ENCODE measurements around the gene TMX2. TPM values are rescaled to one million over a fixed set of nuclear protein-coding genes. Genes with fewer than 3 reads are reported as not detected.
A peak's percentile ranks its signal among the peaks of the same experiment; 100 is the strongest.

TMX2 gene
- total RNA-seq, 2 donors from 2014 or later: 92.1 to 145 TPM

DNA sequence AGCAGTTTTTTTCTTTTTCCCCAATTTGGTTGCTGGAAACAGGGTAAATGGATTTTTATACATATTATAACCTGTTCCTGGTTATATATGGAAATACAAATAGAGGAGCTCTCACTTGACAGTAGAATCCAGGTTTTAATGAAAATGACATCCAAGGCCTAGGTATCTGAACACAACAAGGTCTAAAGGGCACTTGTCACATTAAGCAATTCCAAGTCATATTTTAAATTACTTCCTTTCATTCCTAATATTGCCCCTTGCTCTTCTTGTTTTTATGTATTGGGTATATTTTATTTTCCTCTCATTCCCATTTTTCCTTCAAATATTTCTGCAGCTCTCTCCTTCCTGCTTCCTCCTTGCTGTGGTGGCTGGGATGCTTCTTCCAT, 76.3 kb downstream of the TMX2 start:
- Histone ChIP-seq H3K9me3 (no peaks in the 10 kb centered on the region), H3K4me3 (no peak overlapping the region), H3K9ac (ENCODE audit: low read depth in 2 of 2, low read length in 2 of 2) (no peak overlapping the region), H3K4me1 (peaks cover 48% of the 10 kb centered on the region), H3K36me3 (no peaks in the 10 kb centered on the region), H3K27ac (peak overlapping the region; percentile 52), H3K27me3 (no peaks in the 10 kb centered on the region)
- DNase-seq: no peak
- intact Hi-C loops (cut with DNase I): no loop called here
- TF ChIP-seq, protein P1, sequence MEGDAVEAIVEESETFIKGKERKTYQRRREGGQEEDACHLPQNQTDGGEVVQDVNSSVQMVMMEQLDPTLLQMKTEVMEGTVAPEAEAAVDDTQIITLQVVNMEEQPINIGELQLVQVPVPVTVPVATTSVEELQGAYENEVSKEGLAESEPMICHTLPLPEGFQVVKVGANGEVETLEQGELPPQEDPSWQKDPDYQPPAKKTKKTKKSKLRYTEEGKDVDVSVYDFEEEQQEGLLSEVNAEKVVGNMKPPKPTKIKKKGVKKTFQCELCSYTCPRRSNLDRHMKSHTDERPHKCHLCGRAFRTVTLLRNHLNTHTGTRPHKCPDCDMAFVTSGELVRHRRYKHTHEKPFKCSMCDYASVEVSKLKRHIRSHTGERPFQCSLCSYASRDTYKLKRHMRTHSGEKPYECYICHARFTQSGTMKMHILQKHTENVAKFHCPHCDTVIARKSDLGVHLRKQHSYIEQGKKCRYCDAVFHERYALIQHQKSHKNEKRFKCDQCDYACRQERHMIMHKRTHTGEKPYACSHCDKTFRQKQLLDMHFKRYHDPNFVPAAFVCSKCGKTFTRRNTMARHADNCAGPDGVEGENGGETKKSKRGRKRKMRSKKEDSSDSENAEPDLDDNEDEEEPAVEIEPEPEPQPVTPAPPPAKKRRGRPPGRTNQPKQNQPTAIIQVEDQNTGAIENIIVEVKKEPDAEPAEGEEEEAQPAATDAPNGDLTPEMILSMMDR (IDR thresholded peaks at IDR 0.05): no peak

Other genes with a start within 250 kb of the TMX2 start
- gene SLC43A1, start 196.9 kb upstream of the TMX2 start, total RNA-seq: 10 to 100 TPM in 1 of 2 donors, 1 to 10 TPM in 1; 8.7 to 19.0 TPM
- gene TIMM10, start 181.8 kb upstream of the TMX2 start, total RNA-seq: 10 to 100 TPM; 54.8 to 67.1 TPM
- gene SMTNL1, start 175.0 kb upstream of the TMX2 start, total RNA-seq: not detected
- gene UBE2L6, start 144.9 kb upstream of the TMX2 start, total RNA-seq: 10 to 100 TPM; 28.3 to 35.3 TPM
- 10 to 100 TPM; 18.7 to 57.5 TPM for gene SERPING1, start 114.9 kb upstream of the TMX2 start, total RNA-seq
- under 1 TPM; 0.44 to 0.98 TPM for gene YPEL4, start 62.7 kb upstream of the TMX2 start, total RNA-seq
- 10 to 100 TPM; 13.5 to 14.9 TPM for gene CLP1, start 54.8 kb upstream of the TMX2 start, total RNA-seq
- gene ZDHHC5, start 44.5 kb upstream of the TMX2 start, total RNA-seq: 10 to 100 TPM; 80.2 to 82.1 TPM
- gene MED19, start 378 bp upstream of the TMX2 start, total RNA-seq: 10 to 100 TPM; 10.6 to 14.0 TPM
- 100 to 1,000 TPM in 1 of 2 donors, 10 to 100 TPM in 1; 86.9 to 140 TPM for gene SELENOH, start 28.9 kb downstream of the TMX2 start, total RNA-seq
- not detected for gene BTBD18, start 39.2 kb downstream of the TMX2 start, total RNA-seq
- 100 to 1,000 TPM; 375 to 416 TPM for gene CTNND1, start 49.2 kb downstream of the TMX2 start, total RNA-seq

All from colonic mucosa (tissue), 4 donors.